ENCODE results near the gene LRRC3B. TPM values are rescaled to one million over a fixed set of nuclear protein-coding genes. Genes with fewer than 3 reads are reported as not detected.

Gene LRRC3B
- total RNA-seq, 1 donor, result not detected

DNA sequence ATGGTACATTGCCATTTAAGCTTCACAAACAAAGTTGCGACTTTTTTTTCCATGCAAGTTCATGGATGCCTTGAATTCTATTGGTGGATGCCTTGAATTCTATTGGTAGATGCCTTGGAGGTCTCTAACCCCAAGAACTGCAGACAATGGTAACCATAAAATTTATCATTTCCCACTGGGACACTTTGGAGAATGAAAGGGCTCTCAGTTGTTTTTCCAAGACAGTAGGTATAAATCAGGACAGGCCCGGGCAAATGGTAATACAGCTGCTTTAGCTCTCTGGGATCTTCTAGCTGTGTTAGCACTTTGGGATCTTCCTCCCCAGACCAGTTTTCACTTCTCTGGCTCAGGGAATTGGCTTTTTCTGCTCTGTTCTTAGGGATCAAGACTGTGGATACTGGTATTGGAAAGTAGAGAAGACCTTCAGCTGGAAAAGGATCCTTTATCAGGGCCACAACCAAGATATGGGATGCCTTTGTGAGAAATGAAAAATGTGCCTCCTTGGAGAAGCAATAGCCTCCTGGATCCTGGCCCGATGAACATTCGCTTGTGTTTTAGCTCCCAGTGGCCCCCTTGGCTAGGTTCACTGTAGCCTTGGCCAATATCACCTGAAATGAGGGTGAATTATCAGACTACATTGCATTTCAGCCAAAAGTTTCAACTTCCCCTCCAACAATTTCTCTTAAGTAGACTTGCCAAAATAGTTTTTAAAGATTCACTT is 8.3 kb downstream of the LRRC3B start:
- H3K4me3 ChIP-seq (ENCODE audit: low read depth, low read length), result no peak overlapping the region
- TF ChIP-seq, protein P1, sequence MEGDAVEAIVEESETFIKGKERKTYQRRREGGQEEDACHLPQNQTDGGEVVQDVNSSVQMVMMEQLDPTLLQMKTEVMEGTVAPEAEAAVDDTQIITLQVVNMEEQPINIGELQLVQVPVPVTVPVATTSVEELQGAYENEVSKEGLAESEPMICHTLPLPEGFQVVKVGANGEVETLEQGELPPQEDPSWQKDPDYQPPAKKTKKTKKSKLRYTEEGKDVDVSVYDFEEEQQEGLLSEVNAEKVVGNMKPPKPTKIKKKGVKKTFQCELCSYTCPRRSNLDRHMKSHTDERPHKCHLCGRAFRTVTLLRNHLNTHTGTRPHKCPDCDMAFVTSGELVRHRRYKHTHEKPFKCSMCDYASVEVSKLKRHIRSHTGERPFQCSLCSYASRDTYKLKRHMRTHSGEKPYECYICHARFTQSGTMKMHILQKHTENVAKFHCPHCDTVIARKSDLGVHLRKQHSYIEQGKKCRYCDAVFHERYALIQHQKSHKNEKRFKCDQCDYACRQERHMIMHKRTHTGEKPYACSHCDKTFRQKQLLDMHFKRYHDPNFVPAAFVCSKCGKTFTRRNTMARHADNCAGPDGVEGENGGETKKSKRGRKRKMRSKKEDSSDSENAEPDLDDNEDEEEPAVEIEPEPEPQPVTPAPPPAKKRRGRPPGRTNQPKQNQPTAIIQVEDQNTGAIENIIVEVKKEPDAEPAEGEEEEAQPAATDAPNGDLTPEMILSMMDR (IDR thresholded peaks at IDR 0.05; ENCODE audit: insufficient read depth, low read length), result no peak

DNA sequence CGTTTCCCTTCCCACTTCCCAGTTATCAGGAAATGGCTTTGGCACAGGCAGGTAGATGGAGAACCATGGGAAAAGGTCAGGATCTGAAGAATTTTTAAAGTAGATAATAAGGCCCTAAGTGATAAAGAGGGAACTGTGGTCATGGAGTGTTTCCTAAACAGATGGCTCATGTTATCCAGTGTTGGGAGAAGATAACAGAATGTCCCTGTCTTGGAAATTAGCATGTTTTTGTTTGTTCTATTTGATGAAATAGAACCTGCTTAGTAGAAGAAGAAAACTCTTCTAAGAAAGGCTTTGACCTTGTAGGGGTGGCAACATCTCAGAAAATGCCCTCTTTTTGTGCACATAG is 8.8 kb downstream of the LRRC3B start:
- DNase-seq (ENCODE audit: low read depth), result no peak
- TF ChIP-seq, protein P1 (IDR thresholded peaks at IDR 0.05; ENCODE audit: insufficient read depth, low read length), result no peak
- no peak overlapping the region for H3K4me3 ChIP-seq (ENCODE audit: low read depth, low read length)

More for the DNA sequence above, 8.3 kb downstream of the LRRC3B start:
- no peak for DNase-seq (ENCODE audit: low read depth)

DNA sequence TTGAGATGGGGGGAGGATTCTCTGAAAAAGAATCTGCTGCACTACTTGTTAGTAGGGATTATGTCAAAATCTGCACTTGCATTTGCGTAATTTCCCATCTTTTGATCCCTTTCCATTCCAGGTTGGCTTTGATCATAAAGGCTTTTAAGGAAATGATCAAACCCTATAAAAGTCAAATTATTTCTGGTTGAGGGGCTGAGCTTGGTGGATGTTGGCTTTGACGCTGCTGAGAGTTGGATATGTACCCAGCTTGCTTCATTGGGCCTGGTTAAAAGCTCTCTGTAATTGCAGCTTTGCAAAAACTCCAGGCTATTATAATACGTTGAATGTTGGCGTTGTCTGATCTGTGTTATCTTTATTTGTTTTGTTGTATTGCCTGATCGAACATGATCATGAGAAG is 12.0 kb downstream of the LRRC3B start:
- DNase-seq (ENCODE audit: low read depth), result no peak
- no peak overlapping the region for H3K4me3 ChIP-seq (ENCODE audit: low read depth, low read length)
- TF ChIP-seq, protein P1 (IDR thresholded peaks at IDR 0.05; ENCODE audit: insufficient read depth, low read length), result no peak

DNA sequence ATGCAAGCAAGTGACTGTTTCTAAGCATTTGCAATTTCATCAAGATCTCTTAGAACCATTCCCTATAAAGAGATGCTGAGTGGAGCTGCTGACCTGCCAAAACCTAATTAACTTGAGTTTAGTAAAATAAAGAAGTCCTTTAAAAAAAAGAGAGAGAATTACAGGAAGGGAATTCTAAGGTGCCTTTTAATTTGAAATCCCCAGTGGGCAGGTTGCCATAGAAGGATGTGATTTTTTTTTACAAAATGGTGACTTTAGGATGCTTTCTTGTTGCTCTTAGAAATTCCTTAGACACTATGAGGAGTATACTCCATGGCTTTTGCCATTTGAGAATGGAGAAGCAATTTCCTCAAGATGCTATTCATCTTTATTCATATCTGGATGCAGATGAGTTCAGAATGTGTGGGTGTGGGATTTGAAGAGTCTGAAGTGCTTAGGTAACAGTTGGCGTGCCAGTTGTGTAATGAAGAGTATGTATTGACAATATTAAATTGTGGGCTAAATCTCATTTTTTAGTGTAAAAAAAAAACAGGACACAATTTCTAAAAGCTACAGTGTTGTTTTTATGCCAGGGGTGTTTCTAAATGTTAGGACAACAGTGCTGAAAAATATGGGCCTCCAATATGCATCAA is 13.6 kb downstream of the LRRC3B start:
- no peak for DNase-seq (ENCODE audit: low read depth)
- TF ChIP-seq, protein P1 (IDR thresholded peaks at IDR 0.05; ENCODE audit: insufficient read depth, low read length), result no peak
- H3K4me3 ChIP-seq (ENCODE audit: low read depth, low read length), result no peak overlapping the region

DNA sequence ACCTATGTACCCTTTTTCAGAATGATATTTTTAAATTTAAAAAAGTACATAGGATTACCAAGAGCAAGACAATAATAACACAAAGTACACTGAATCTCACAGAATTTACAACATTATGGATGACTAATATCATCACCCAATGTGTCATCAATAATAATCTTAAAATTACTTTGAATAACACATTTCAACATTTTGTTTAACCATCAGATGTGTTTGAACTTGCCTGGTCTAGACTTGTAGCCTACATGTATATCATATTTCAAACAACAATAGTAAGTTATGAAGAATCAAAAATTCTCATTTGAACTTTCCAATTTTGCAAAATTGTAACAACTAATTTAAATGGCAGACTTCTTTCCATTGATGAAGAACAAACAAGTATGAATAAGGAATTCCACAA is 15.1 kb downstream of the LRRC3B start:
- no peak overlapping the region for H3K4me3 ChIP-seq (ENCODE audit: low read depth, low read length)
- TF ChIP-seq, protein P1 (IDR thresholded peaks at IDR 0.05; ENCODE audit: insufficient read depth, low read length), result no peak
- no peak for DNase-seq (ENCODE audit: low read depth)

DNA sequence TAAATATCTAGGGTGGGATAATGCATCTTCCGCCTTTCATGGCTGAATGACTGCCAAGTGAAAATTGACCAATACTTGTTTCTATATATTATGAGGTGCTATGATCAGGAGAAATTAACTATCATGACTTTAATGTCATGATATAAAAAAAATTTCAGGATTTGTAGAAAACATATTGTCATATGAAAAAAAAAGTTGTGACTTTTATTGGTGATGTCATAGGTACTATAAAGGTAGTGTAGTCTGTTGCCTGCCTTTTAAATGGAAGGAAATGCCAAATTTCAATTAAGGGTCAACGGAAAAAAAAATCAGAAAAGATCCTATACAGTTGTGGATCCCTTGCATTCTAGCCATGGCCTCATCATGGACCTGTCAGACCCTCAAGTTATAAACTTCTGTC is 15.5 kb downstream of the LRRC3B start:
- H3K4me3 ChIP-seq (ENCODE audit: low read depth, low read length), result no peak overlapping the region
- DNase-seq (ENCODE audit: low read depth), result no peak
- TF ChIP-seq, protein P1 (IDR thresholded peaks at IDR 0.05; ENCODE audit: insufficient read depth, low read length), result no peak
